Measurements from ENCODE around the gene GORAB.

GORAB gene, protein sequence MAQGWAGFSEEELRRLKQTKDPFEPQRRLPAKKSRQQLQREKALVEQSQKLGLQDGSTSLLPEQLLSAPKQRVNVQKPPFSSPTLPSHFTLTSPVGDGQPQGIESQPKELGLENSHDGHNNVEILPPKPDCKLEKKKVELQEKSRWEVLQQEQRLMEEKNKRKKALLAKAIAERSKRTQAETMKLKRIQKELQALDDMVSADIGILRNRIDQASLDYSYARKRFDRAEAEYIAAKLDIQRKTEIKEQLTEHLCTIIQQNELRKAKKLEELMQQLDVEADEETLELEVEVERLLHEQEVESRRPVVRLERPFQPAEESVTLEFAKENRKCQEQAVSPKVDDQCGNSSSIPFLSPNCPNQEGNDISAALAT

DNA sequence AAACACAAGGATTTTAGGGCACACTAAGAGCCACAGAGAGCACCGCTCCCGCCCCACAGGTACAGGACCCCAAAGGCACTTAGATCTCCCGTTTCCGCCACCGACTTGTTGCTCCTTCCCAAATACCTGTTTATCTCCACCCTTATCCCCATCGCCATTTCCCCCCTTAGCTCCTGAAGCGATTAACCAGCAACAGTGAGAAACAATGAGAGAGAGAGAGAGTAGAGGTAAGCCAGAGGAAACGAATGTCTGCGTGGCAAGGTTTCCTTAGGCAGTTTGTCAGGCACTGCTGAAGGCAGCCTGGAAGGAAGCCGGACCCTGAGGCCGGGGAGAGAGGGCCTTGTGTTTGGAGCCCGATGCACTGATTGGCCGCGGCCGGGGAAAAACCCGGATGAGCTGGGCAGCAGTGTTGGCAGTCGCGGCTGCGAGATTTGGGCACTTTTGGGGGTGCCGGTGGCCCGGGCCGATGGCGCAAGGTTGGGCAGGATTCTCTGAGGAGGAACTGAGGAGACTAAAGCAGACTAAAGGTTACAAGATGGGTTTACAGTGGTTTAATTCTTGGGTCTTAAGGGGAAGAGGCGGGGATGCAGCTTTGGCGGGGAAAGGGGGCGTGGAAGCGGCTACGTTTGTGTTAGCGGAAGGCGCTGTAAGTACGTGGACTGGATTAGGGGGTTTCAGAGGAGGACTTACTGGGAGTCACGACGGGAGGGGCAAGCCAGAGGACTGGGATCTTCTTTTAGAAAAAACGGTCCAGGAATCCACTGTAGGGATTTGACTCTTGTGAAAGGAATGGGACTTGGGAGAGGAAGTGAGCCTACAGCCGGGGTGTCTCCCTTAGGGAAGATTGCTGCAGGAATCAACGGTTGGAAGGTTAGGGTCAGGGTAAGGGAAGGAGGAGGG, at the start of gene GORAB:
TSS of gene GORAB (plus strand) at position 409 of the 900 bp plus-strand sequence. CDS start at position 467, 58 bp downstream.
- DNase-seq (ENCODE audit: low spot score), result peak; percentile 92

DNA sequence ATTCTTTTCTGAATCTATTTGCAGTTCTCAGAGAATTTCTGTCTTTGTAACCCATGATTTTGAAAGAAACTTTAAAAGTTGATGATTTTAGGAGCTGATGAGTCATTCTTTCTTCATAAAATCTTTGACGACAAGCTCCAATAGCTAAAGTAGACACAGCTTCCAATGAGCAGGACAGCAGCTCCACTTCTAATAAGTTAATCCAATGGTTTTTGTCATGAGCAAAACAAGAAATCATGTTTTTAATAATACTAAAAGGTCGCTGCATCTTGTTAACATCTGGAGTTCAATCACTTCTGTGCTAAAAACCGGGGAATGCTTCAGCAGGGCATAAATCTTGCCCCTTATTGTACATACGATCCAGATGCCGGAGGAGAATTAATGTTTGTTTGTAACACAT, 48.9 kb upstream of the GORAB start:
- no peak for DNase-seq (ENCODE audit: low spot score)

DNA sequence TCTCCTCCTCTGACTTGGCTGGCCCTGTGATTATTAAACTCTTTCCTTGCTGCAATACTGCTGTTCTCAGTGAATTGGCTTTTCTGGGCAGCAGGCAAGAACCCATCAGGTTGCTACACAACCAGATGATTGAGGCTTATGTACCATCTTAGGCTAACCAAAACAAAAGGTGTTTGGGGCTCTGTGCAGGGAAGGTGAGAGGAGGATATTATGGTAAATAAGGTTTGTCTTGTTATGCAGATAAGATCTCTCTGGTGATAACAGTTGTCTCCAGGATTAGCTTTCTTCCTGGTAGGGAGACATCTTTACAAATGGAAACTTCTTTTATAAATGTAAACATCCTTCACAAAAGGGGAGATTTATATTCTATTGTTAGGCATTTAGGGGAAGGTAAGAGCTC, 44.5 kb upstream of the GORAB start:
- no peak for DNase-seq (ENCODE audit: low spot score)

DNA sequence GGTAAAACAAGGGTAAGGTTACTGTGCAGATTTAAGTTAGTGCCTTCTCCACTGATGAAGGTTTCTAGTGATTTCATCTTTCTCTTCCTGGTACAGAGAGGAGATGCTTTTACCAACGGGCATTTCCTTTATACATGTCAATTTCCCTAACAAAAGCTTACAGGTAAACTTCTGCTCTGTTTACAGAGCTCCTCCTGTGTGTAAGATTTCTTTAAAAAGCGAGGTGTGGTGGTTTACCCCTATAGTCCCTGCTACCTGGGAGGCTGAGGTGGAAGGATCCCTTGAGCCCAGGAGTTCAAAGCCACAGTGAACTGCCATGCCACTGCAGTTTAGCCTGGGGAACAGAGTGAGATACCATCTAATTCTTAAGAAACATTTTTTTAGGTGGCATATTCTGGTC, 40.7 kb upstream of the GORAB start:
- no peak for DNase-seq (ENCODE audit: low spot score)

DNA sequence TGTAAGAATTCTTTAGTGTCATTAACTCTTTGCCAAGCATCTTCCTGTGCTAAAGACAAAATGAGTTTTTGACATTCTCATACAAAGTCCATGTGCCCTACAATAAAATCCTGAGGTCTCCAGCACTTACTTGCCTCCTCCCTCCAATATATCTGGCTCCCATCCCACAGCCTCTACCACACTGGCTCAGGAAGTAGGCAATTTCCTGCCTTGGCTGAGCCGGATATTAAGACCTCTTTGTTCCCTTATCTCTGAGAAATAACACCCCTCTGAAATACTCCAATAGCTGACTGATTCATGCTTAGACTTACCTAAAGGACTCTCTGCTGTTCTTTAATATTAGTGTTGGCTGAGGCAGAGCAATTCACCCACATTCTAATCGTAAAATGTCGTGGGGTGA, 37.6 kb upstream of the GORAB start:
- DNase-seq (ENCODE audit: low spot score), result no peak

DNA sequence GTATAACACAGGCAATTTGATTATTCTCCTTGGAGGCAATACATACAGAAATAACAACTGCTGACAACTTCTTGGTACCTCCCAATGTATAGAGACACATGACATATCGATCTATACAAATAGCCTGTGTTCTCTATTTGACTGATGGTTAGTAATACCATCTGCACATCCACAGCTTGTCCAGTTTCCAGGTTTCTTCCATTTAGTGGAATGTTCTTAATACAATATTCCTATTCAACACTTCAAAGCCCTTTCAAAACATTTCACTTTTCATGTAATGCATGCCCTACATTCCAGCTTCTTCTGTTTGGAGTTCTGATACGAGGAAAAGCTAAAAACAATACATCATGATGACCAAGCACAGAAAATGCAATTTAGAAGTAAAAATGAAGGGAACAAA, 37.0 kb upstream of the GORAB start:
- no peak for DNase-seq (ENCODE audit: low spot score)

DNA sequence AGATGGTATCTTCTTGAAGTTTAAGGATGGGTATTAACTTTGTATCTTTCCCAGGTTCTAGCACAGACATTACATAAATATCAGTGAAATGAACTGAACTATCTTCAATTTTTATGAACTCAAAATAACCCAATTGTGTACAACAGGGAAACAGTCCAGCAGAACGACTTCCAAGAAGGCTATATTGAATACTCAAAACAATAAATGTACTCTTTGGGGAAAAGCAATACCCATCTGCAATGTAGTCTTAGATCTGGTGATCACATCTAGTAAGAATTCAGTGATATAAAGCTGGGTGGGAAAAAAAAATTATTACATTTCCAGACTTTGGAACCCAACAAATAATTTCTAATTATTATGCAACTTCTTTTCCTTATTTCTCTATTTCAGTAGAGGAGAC, 33.1 kb upstream of the GORAB start:
- no peak for DNase-seq (ENCODE audit: low spot score)

DNA sequence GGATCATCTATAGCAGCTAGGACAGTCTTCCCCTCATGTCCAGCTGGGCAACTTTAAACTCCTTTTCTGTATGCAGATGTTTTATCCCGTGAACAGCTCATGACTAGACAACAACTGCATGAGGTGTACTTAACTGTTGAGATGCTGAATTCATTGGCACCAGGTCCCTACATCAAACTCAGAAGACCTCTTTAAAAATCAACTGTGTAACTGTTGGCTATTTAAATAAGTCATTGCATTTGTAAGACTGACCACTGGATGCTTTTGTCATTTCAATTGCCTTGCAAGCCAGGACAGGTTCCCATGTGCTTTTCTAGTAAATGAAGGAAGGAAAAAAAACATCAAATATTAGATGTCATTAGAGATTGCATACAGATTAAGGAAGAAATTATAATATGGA, 28.3 kb upstream of the GORAB start:
- no peak for DNase-seq (ENCODE audit: low spot score)

DNA sequence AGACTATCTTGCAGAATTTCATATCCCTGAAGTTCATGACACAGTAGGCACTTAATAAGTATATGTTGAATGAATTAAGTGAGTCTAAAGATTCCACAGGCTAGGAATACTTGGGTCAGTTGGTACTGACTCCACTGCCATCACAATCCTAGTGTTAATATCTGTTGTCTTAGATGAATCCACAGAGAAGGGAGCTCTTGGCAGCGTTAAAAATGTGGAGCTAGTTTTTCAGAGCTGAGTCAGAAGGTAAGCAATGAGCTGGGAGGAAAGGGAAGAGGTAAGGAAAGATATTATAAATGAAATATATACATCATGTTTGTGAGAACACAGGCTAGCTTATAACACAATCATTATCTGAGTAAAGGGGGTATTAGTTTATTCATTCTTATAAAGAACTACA, 21.8 kb upstream of the GORAB start:
- DNase-seq (ENCODE audit: low spot score), result no peak

DNA sequence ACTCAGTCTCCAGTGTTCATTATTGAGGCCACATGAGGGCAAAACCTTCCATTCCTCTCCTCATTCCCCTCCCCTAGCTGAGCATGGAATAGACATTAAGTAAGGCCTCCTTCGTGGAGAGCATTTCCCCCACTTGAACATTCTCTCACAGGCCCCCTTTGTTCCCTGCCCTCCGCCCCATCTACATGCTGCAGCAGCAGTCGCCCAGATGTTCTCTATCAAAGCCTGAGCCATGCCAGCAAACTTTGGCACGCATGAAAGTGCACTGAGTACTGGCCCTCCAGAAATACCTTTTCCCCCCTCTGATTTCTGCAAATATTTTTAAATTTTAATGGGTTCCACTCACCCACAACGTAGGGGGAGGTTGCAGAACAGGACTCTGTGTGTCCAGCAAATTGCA, 20.9 kb upstream of the GORAB start:
- no peak for DNase-seq (ENCODE audit: low spot score)

DNA sequence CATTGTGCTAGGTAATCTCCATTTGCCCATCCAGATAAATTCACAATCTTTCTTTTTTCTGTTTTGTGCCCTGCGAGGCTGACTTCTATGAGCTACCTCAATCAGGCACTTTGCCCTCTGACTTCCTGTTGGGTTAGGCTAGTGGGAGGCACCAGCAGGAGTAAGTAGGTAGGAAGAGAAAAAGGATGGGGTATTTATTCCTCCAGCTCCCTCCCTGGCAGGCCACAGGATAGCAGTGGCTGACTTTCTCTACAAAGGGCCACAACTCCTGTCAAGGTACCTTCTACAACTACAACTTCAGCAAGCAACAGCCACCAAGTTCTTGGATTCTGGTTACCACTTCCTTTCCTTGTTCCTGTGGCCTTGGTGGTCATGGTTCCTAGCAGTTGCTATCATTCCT, 18.8 kb upstream of the GORAB start:
- no peak for DNase-seq (ENCODE audit: low spot score)

DNA sequence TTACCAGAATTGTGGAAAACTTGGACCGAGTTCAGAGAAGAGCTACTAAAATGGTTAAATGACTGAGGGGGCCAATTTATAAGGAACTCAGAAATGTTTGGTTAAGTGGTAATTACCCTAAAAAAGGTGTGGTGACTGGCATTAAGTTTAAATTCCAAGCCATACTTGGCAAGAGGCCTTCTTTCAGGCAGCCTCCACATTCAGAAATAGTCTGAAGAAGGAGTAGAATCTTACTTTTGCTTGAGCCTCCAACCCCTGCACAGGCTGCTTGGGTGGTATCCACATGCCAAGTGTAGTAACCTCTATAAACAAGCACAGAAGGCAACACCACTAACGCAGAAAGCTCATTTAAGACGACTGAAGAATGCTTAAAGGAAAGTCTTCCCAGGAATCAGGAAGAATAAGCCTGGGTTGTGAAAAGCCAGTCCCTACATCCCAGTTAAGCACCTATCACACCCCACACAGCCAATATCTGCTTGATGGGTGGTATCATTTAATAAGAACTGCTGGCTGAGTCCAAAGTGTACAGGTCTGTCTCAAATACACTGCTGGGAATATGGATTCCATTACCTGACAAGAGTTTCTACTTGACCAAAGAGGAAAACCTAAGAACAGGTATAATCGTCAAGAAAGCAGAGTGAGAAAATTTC, 13.7 kb upstream of the GORAB start:
- DNase-seq (ENCODE audit: low spot score), result no peak

DNA sequence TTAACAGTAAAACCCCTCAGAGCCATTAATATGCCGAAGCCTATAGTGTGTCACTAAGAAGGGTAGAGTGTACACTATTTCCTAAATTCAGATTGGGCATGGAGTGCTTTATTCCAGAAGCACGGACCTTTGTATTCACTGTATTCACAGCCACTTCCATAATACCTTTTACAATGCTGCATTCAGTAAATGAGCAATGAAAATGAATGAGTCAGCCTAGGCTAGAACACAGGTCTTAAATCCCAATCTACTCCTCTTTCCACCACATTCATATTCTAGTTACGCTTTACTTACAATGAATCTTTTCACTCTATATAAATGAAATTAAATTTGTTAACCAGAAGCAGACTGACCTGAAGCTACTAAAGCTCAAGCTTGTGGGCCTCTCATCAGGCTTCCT, 13.0 kb upstream of the GORAB start:
- DNase-seq (ENCODE audit: low spot score), result no peak

DNA sequence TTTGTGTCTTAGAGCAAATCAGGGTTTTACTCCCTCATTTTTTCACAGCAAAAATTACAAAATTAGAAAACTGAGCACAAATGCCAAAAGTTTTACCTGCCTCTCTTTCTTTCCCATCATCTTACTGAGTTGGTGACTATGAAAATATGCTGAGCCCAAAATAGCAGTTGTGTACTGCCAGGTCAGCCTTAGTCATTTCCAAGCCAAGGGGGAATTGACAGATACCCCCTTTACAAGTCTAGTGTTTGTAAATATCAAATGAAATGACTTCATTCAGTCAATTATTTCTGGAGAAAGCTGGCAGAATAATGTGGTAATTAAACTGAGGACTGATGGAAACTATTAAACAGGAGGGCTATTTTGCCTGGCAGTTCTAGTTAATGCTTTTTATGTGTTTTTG, 11.4 kb upstream of the GORAB start:
- DNase-seq (ENCODE audit: low spot score), result no peak

DNA sequence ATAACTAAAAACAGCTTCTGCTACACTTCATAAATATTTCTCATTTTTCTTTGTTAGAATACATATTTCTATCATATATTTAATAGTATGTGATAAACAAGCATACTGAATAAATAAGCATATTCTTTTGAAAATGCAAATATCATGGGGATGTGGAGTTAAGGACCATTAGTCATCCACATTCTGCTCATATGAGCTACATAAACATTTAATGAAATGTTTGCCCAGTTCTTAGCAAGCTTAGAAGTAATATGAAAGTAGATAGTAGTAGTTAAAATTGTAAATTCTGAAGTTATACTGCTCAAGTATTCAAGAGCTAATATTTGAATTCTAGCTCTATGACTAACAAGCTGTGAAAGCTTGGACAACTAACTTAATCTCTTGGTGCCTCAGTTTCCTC, 10.1 kb upstream of the GORAB start:
- DNase-seq (ENCODE audit: low spot score), result no peak

DNA sequence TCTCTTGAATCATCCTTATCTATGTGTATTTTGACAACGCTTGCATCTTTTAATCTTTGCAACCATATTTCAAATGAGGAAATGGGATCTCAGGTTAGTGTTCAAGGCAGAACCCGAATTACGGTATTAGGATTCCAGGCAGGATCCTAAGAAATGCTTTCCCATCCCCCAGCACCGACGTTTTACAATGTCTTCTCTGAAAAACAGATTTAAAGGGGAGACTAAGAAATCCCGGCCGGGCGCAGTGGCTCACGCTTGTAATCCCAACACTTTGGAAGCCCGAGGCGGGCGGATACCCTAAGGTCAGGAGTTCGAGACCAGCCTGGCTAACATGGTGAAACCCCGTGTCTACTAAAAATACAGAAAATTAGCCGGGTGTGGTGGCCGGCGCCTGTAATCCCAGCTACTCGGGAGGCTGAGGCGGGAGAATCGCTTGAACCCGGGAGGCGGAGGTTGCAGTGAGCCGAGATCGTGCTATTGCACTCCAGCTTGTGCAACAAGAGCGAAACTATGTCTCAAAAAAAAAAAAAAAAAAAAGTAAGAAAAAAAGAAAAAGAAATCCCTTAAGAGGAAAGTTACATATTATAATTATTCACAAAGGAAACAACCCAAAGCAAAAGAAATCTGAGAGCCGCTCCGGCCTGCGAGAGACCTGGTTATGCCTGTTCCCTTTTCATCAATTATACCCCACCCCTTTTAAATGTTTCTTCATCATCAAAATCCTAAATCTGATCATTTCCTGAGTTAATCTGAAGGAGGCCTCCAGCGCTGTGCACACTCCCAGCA, 801 bp upstream of the GORAB start:
- no peak for DNase-seq (ENCODE audit: low spot score)

DNA sequence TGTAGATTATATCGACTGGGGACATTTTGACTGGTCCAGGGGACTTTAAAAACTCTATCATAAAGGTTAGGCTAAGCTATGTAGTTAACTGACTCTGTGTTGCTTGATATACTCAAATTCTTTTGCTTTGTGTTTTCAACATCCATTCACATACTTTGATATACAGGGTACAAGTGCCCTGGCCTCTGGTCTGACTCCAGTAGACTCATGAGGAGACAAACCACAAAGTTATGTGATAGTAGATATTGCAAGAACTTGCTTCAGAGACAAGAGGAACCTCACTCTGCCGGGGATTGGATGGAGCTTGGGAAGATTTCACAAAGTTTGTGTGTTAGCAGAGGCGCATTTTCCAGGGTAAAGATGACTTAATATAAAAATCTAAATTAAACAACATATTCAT, 1.3 kb downstream of the GORAB start:
- peak; percentile 26 for DNase-seq (ENCODE audit: low spot score)

DNA sequence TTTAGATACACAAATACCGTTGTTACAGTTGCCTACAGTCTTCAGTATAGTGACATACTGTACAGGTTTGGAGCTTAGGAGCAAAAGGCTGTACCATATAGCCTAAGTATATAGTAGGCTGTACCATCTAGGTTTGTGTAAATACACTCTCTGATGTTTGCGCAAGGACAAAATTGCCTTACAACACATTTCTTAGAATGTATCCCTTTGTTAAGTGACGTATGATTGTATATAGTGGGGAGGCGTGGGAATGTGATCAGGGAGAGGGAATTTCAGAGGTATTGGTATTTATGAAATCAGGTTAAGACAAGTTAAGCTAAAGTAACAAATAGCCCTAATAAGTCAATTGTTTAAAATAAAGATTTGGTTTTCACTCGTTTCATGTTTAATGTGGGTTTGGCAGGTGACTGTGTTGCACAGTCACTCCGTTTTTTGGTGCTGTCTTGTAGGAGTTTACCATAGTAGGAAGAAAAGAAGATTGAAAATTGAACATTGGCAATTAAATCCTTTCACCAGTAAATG, 2.7 kb downstream of the GORAB start:
- DNase-seq (ENCODE audit: low spot score), result no peak

DNA sequence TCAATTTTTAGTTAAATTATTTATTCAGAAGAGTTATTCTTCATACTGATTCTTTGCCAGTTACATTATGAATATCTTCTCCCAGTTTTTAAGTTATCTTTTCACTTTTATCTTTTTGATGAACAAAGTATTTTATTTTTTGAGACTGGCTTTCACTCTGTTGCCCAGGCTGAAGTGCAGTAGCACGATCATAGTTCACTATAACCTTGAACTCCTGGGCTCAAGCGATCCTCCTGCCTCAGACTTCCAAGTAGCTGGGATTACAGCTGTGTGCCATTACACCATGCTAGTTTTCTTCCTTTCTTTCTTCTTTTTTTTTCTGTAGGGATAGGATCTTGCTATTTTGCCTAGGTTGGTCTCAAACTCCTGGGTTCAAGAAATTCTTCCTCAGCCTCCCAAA, 3.5 kb downstream of the GORAB start:
- DNase-seq (ENCODE audit: low spot score), result no peak

DNA sequence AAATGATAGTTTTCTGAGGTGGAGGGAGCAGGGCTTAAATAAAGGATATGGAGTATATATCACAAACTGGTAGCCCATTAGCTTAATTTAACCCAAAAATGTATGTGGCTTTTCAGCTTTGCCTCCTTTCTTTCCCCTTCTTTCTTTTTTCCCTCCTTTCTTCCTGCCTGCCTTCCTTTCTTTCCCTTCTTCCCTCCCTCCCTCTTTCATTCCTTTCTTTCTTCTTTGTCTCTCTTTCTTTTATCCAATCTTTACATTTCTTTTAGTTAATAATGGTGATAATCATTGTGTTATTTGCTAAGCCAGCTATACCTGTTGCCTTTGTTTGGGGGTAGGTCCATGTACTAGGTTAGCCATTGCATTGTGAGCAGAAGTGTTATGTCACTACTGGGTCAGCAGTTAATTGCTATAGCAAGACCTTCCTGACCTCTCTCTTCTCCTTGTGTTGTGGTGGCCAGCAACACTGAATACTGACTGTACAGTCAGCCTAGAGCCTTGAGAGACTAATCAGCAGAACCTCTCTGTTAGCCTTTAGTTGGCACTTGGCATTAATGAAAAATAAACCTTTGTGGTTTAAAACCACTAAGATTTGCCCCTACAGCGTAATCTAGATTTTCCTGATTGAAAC, 5.1 kb downstream of the GORAB start:
- DNase-seq (ENCODE audit: low spot score), result no peak

DNA sequence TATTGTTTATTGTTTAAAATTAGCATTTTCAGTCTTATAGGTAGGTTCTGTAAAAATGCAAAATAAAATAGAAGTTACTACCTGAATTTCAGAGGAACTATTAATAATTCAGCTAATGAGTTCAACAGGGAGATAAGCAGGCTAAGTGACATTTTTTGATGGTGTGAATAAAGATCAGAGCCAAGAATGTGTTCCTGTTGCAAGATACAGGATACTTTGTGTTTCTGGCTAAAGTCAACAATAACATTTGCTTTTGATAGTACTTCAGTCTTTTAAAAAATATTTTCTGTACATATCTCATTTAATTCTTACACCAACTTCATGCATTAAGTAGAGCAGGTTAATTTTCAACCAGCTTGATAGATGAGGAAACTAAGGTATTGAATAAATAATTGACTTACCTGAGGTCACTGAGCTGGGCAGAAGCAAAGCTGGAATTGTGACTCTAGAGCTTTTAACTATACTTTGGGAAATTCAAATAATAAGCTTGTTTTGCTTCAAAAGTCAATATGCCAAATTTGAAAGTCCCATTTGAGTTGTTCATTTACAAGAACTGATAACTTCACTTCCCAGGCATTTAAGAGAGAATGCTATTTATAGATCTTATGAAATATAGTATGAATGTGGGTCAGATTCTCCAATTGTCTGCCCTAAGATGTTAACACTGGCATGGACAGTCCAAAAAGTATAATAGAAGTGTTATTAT, 6.0 kb downstream of the GORAB start:
- no peak for DNase-seq (ENCODE audit: low spot score)

All from AG08396 (cell line).